GM21529 (cell line): ENCODE results near the gene GP9.
"Not testable (repeated sequence)": the region's sequence is repeated elsewhere in the genome, so short reads cannot be mapped to it uniquely, and the experiment has no call there.

ENCODE experiments used
- ATAC-seq: cut with Tn5 transposase; IDR thresholded peaks from one replicate; pipeline ENCODE4 v1.9.1; 2021; ENCODE audit not compliant: unreplicated experiment

GP9 gene

DNA sequence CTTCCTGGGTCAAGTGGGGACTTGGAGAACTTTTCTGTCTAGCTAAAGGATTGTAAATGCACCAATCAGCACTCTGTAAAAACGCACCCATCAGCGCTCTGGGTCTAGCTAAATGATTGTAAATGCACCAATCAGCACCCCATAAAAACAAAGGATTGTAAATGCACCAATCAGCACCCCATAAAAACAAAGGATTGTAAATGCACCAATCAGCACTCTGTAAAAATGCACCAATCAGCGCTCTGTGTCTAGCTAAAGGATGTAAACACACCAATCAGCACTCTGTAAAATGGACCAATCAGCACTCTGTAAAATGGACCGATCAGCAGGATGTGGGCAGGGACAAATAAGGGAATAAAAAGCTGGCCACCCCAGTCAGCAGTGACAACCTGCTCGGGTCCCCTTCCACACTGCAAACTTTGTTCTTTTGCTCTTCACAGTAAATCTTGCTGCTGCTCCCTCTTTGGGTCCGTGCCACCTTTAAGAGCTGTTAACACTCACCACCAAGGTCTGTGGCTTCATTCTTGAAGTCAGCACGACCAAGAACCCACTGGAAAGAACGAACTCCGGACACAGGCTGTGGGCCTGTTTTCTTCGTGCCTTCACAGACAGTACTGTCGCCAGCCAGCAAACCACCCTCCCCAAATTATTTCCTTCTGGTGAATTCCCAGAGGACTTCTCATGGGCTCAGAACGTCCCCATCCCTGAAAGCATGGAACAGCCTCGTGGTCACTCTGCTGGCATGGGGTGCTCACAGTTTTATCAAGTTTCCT lies 8.9 kb downstream of the GP9 start:
- ATAC-seq = not testable (repeated sequence)

DNA sequence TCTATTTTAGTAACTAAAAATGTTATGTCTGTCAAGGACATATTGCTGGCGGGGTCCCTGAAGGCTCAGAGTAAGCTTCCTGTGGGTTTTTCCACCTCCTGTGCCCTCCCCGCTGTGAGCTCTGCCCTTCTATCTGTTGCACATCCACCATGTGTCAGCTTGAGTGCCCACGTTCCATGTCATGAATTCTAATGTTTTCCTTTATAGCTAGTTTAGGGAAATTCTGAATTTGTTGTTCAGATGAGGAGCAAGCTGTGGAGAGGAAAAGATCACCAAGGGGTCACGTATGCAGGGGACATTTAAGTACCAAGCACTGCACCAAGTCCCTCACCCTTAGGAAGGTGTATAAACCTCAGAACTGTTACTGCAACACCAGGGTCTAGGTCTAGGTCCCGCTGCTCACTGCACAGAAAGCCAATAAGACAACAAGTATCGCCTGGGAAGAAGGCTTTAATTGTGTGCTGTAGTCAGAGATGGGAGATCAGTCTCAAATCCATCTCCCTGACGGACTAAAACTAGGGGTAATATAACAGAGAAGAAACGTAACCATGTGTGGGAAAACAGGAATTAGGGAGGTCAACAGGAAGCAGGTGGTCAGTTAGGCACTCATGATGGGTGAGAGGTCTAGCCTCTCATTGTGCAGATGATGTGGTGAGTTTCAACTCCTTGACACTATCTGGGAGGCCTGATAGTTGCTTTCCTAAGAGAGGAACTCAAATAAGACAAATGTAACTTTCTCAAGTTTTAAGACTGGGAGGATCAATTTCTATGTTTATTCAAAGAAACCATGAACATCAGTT lies 9.7 kb downstream of the GP9 start:
- no peak for ATAC-seq

DNA sequence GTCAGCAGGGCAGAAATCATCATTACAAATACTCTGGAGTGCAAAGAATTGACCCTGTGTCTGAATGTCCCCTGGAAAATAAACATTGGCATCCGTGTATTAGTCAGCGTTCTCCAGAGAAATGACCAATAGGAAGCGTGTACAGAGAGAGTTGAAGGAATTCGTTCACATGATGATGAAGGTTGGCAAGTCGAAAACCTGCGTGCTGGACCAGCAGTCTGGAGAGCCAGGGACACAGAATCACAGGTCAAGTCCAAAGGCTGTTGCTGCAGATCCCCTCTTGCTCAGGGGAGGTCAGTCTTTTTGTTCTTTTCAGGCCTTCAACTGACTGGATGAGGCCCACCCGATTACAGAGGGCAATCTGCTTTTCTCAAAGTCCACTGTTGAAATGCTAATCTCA lies 16.6 kb downstream of the GP9 start:
- no peak for ATAC-seq

DNA sequence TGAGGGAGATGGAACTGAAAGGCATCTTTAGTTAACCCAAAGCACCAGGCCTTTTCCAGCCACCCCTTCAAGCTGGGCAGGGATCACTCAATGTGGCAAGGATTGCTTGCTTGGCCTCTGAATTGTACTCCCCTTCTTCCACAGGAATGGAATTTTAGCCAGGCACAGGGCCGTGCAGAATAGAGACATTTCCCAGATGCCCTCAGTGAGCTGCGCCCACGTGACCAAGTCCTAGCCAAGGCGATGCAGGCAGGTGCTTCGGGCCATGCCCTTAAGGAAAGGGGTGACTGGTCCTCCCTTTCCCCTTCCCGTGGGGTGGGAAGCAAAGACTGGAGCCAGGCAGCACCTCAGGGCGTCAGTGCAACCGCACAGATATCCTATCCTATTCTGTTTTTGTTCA lies 17.9 kb downstream of the GP9 start:
- no peak for ATAC-seq

DNA sequence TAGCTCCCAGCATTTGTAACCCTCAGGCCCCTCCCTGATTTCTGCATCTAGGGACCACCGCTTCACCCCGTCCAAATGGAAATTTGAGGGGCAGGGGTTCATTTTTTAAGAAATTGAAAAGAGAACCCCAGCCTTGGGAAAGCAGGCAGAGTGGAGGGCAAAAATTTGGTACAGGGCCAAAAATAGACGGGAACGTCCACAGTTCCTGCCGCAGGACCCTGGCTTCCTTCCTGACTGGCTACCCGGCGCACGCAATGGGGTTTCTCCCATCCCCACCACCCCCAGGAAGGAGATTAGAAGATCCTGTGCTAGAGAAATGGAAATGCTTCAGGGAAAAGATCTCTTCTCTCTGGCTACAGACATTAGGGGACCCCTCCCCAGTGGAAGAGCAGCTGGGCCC lies 20.9 kb downstream of the GP9 start:
- no peak for ATAC-seq

DNA sequence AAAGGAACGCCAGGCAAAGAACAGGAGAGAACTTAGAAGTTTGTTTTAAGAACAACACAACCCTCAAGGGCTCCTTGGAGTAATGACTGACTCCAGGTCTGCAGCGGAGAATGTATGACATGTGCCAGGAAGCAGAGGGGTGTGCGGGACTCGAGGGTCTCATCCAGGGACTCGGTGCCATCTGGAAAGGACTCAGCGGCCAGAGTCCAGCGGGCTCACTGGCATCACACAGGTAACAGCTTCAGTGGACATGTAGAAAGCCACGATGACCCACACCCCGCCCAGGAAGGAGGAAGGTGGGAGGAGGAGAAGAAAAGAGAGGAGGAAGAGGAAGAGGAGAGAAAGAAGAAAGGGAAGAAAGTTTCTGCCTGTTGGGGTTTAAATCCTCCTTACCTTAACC lies 21.4 kb downstream of the GP9 start:
- ATAC-seq = no peak

DNA sequence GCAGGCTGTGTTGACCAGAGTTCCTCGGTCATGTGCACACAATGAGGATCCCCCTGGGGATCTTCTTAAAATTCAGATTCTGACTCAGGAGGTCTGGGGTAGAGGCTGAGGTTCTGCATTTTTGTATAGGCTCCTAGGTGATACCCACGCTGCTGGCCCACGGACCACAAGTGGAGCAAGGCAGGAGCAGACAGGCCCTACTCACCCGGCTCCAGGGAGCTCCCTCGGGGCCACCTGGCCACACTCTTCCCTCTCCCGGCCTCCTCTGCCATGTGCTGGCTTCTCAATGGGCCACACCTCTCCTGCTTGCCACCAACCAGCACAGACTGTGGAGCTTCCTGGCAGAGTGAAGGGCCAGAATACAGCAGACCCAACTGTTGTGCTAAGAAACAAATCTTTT lies 23.9 kb downstream of the GP9 start:
- no peak for ATAC-seq

DNA sequence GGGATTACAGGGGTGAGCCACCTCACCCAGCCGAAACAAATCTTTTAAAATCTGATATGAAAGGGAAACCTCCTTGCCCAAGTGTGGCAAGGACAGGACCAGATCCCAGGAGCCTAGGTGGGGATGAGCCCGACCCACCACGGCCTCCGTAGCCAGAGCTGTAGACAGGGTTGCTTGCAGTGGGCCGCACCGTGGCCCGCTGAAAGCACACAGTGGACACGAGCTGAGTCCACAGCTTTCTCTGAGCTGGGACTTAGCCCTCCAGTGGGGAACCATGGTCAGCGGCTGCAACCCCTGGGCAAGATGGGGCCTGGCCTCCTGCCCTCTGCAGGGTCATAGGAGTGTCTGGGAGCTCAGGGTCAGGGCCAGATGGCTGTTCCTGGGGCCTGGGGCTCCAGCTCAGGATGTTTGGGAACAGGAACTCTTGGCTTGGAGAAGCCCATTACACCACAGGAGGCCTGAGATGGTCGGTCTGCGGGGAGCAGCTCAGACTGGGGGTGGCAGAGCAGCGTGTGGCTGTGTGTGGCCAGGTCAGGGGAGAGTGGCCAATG lies 24.7 kb downstream of the GP9 start:
- ATAC-seq = no peak

DNA sequence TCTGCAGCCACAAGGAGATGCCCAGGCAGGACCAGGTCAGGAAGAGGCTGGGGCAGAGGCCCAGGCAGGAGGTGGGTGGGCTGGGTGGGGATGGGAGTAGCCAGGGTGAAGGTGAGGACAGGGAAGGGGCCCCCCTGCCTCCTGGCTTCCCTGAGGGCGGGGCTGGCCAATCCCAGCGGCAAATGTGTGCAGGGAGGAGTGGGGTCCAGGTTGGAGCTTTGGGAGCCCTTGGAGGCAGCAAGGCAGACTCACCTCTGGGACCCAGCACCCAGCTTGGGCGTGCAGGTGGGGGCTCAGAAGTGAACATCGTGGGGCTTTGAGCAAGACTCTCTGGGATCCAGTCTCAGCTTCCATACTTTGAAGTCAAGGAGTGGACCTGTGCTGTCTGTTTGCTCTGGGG lies 25.2 kb downstream of the GP9 start:
- ATAC-seq = no peak

DNA sequence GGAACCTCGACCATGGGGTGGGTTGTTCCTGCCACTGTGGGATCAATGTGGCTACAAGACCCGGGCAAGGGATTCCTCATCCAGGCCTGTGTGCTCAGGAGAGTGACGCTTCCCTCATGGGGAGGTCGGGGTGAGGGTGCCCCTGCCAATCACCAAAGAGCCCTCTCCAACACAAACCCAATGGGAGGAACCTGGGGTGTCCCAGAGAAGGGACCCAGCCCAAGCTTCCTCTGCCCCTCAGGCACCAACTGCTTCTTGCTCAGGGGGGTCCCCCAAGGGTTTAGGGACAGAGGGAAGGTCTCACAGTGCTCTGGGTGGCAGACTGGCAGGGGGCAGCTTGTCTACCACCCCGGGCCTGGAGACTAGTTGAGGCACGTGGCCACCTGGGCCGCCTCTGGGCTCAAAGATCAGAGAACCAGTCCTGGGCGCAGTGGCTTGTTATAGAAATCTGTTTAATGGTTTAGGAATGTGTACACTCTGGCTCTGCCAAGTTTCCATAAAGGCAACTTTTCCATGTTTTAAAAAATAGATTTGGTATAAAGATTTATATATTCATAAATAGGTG lies 26.6 kb downstream of the GP9 start:
- no peak for ATAC-seq

DNA sequence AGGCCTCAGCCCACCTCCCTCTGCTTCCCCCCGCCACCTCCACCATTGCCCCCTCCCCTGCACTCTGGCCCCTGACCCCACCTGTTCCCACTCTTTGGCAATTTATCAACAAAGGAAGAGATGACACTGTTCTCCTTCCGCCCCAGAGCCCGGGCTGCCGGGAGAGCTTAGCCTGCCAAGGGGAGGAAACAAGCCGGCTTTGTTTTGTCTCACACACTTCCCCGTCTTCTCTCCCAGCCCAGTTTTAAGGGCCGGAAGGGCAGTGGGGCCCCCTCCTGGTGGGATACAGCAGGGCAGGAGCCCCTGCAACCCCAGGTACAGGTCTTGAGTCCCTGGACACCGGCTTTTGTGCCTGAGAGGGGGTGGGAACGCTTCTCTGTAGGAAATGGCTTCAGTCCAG lies 27.3 kb downstream of the GP9 start:
- ATAC-seq = not testable (repeated sequence)

DNA sequence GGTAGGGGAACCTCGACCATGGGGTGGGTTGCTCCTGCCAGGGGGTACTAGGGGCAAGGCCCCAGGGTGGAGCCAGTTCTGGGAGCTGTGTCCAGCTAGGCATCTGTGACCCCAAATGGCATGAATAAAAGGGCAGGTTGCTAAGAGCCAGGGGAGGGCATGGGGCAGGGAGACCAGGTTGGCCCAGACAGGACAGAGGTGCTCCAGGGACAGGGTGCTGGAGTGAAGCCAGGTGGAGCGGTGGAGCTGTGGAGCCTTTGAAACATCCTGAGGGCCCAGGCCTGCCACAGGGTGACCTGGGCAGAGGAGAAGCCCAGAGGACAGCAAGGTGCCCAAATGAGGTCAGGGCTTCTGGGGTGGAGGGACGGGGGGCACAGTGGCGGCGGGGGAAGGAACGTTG lies 27.7 kb downstream of the GP9 start:
- ATAC-seq = not testable (repeated sequence)

DNA sequence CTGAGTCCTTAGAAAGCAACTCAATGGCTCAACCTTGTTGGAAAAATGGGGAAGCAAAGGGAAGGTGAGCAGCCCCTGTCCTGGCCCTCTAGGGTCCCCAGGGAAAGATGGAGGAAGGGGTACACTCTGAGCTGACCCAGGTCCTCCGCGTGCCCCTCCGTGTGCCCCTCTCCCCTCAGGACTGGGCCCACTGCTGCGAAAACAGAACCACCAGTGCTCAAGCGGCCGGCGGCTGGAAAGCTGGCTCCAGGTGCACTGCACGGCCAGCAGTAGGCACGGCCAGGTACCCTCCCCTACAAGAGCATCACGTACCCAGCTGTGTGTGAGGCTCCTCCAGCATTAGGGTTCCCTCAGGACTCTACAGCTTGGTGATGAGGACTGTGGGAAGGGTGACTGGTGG lies 34.7 kb downstream of the GP9 start:
- ATAC-seq = no peak

DNA sequence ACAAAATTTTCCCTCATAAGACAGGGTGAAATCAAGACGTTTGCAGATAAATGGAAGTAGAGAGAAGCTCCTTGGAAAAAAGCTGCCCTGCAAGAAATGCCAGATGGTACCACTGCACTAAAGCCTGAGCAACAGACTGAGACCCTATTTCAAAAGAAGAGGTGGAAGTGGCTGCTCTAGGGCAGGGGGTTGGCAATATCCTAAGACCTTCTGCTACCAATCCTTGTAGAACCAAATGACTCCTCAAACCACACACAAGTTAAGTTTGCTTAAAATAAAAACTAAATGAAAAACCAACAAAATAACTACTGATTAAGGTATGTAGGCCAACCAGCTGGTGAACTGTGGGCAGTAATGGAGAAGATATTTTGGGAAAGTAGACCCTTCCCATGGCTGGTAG lies 39.7 kb downstream of the GP9 start:
- no peak for ATAC-seq

DNA sequence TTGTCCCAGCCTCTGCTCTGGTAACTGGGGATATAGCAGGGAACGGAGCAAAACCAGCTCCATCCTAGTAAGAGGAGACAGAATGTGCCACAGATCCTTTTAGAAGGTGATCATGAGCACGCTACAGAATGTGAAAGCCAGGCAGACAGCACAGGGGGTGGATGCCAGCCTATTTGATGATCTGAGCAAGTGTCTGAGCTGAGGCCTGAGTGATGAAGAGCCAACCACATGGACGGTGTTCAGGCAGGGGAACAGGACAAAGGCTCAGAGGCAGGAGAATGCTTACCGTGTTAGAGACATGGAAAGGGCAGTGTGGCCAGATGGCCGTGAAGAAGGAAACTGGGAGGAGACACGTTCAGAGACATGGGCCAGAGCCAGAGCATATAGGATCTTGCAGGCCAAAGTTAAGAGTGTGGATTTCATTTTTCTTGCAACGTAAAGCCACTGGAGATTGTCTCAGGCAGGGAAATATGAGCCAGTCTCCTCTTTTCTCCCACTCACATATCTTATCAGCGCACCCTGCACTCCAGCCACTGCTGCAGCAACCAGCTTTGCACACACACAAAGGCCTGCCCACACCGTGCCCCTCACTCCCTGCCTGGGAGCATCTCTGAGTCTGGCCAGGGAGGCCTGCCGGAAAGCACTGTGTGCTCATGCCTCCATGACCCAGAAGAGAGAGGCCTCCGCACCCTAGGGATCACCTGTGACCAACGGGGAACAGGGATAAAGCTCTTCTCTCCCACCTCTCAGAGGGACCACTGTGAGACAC lies 41.0 kb downstream of the GP9 start:
- no peak for ATAC-seq

DNA sequence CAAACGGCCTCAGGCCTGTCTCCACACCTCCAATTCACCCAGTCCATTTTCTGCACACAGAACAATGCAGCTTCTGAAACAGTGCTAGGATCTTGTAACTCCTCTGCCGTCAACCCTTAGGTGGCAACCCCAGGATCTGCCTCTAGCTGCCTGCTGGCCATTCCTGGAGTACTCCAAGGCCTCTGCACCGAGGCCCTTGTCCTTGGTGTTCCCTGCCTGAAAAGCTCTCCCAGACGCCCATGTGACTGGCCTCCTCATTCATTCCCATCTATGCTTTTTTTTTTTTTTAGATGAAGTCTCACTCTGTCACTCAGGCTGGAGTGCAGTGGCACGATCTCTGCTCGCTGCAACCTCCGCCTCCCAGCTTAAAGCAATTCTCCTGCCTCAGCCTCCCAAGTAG lies 42.7 kb downstream of the GP9 start:
- no peak for ATAC-seq

DNA sequence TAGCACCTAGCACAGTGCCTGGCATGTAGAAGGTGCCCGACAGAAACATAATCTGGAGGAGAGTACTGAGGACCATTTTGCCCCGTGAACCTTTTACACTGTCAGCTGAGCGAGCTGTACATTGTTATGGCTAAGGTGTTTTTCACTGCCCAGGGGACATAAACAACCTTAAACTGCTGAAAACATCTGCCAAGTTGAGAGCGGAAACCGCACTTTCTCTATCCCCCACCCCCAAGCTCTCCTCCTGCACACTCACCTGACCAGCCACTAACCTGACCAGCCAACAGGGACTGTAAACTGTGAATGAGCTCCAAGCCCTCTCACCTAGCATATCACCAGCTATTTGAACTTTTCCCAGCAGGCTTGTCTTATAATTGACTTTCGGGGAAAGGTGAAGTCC lies 43.5 kb downstream of the GP9 start:
- no peak for ATAC-seq

DNA sequence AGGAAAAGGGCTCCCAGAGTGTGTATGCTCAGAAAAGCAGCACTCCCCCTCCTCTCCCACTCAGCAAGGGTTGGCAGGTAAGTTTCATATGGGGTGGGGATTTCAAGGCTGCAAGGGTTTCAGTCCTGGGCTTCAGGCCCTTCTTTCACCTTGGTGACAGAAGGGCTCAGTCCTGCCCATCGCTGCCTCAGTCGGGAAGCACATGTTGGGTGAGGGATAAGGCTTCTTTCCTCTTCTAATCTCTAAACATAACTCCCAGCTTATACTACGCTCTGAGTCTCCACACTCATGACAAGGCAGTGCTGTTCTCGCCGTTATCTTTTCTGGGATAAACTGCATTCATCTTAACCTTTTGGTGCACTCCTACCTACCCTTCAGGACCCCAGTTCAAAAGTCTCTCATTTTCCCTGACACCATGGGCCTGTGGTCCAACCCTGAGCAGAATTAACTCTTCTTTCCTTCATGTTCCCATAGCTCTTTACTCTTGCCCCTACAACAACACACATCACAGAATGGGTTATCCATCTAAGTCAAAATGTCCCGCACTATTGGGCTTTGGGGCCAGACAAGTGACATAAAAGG lies 44.0 kb downstream of the GP9 start:
- no peak for ATAC-seq

DNA sequence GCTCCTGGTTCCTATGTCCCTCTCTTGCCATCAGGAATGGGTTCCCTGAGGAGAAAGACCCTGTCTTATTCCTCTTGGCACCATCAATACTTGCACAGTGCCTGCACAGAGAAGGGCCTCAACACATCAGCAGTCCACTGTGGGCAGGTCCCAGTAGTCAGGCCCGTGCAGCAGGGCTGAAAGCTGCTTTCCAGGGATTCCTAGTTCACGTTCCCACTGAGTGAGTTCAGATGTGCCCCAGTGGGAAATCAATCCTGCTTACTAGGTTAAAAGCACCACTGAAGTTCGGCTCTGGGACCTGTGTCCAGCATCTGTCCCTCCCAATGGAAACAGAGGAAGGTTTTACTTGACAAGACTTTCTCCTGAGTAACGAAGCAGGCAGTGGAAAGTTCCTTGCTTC lies 45.3 kb downstream of the GP9 start:
- no peak for ATAC-seq

DNA sequence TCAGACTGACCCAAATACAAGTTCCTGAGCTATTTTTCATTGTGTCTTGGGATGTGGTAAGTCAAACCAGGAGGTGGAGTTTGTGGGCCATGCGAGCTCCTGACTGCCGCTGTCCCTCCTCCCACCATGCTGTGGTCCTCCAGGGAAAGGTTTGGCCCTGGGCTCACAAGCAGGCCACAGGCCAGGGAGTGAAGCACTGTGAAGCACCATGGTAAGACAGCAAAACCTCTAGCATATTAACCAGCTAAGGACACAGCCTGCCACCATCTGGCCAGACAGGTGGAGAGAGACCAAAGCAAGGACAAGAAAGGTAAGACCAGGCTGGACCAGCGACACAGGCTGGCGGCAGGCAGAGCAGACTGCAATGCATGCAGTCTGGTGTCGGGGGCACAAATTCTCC lies 45.7 kb downstream of the GP9 start:
- no peak for ATAC-seq
